Fibroblast of lung (primary cell): ENCODE results near the gene TEX52. TPM values are rescaled to one million over a fixed set of nuclear protein-coding genes. Genes with fewer than 3 reads are reported as not detected.

Experiments used
- DNase-seq, 2 donors: peaks; one replicate each; pipeline versions ENCODE4 v3.0.0 to v3.0.0-alpha.2; 2010; ENCODE audit warnings: low read depth in 2 of 2
- H2AFZ ChIP-seq: 2 replicates; pipeline ENCODE4 v1.5.1; 2012; ENCODE audit warnings: low read length, control low read depth, inconsistent platforms
- H3K27ac ChIP-seq: 2 replicates; pipeline ENCODE4 v1.5.1; 2011; ENCODE audit warnings: low read length, control low read depth; ENCODE audit not compliant: insufficient read depth
- H3K27me3 ChIP-seq: 2 replicates; pipeline ENCODE4 v1.5.1; 2011; ENCODE audit warnings: mild to moderate bottlenecking, low read length; ENCODE audit not compliant: control insufficient read depth, insufficient read depth
- H3K36me3 ChIP-seq: 2 replicates; pipeline ENCODE4 v1.5.1; 2011; ENCODE audit warnings: low read length; ENCODE audit not compliant: control insufficient read depth, insufficient read depth
- H3K4me1 ChIP-seq: 2 replicates; pipeline ENCODE4 v1.5.1; 2011; ENCODE audit warnings: low read length; ENCODE audit not compliant: control insufficient read depth, insufficient read depth; ENCODE audit errors: extremely low read depth
- H3K4me2 ChIP-seq: 2 replicates; pipeline ENCODE4 v1.5.1; 2011; ENCODE audit warnings: low read length, control low read depth; ENCODE audit not compliant: insufficient read depth; ENCODE audit errors: extremely low read depth
- H3K4me3 ChIP-seq, 4 experiments: fragments of 200-600 bp in 1 of 4; sonication (generic) in 1 of 4; replicated peaks in 1 of 4; 2 replicates each; pipeline ENCODE4 v1.5.1; 2011 to 2016; ENCODE audit warnings: low read length in 4 of 4, low read depth in 3 of 4, mild to moderate bottlenecking in 3 of 4, control low read depth in 2 of 4, inconsistent platforms in 1 of 4, mixed read lengths in 1 of 4; ENCODE audit not compliant: insufficient read depth in 1 of 4; ENCODE audit errors: control extremely low read depth in 1 of 4
- H3K79me2 ChIP-seq: 2 replicates; pipeline ENCODE4 v1.5.1; 2012; ENCODE audit warnings: mild to moderate bottlenecking, low read length, inconsistent platforms; ENCODE audit not compliant: control insufficient read depth, insufficient read depth
- H3K9ac ChIP-seq: 2 replicates; pipeline ENCODE4 v1.5.1; 2011; ENCODE audit warnings: mild to moderate bottlenecking, low read length, control low read depth; ENCODE audit not compliant: insufficient read depth
- H3K9me3 ChIP-seq: 2 replicates; pipeline ENCODE4 v1.5.1; 2012; ENCODE audit warnings: low read depth, low read length; ENCODE audit not compliant: control insufficient read depth, insufficient read depth
- H4K20me1 ChIP-seq: 2 replicates; pipeline ENCODE4 v1.5.1; 2011; ENCODE audit warnings: low read length; ENCODE audit not compliant: control insufficient read depth, insufficient read depth; ENCODE audit errors: extremely low read depth
- EZH2 ChIP-seq: IDR thresholded peaks from 2 replicates; pipeline ENCODE4 v1.5.1; 2012; ENCODE audit warnings: low read length, control low read depth, mild to moderate bottlenecking; ENCODE audit errors: missing control alignments
- polyA plus RNA-seq, 2 donors: library from polyadenylated mRNA; depleted of rRNA in 1 of 2; stranded (reverse) in 1 of 2; unstranded in 1 of 2; fragments of >200 nt; gene quantifications; 2 replicates each; pipeline ENCODE4 v1.2.1, GENCODE V29; 2011 to 2012; ENCODE audit warnings: missing spikeins in 1 of 2
- total RNA-seq: library from RNA; depleted of rRNA; stranded (reverse); fragments of >200 nt; gene quantifications from 2 replicates; pipeline ENCODE4 v1.2.1, GENCODE V29; 2014
- TF ChIP-seq, protein P1 (sequence below), 2 donors: IDR thresholded peaks in 1 of 2; conservative IDR thresholded peaks in 1 of 2; 1 replicate in 1 of 2; 2 replicates in 1 of 2; pipeline ENCODE4 v1.5.1; 2011 to 2012; ENCODE audit warnings: low read length in 2 of 2, control low read depth in 1 of 2, inconsistent platforms in 1 of 2, low read depth in 1 of 2, mild to moderate bottlenecking in 1 of 2

The TEX52 gene
- total and polyA plus RNA-seq, 2 donors (not counting 1 experiment from before 2014, with no cell fraction given): not detected

DNA sequence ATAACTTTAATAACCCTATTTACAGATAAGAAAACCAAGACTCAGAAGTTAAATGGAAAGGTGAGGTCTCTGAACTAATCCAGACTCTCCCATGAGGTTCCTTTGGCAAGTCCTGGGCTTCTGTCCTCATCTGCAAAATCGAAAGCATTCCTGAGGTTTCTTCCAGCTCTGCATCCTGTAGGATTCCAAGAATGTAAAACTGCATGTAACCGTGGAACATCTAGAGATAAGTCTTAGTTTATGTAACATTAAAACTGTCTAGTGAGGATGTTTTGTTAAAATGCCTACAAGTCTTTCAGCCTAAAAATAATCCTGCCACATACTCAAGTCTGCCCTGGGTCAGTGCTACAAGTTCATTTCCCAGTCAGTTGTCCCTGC, 51.7 kb downstream of the TEX52 start:
- no peak overlapping the region for H3K9ac ChIP-seq

DNA sequence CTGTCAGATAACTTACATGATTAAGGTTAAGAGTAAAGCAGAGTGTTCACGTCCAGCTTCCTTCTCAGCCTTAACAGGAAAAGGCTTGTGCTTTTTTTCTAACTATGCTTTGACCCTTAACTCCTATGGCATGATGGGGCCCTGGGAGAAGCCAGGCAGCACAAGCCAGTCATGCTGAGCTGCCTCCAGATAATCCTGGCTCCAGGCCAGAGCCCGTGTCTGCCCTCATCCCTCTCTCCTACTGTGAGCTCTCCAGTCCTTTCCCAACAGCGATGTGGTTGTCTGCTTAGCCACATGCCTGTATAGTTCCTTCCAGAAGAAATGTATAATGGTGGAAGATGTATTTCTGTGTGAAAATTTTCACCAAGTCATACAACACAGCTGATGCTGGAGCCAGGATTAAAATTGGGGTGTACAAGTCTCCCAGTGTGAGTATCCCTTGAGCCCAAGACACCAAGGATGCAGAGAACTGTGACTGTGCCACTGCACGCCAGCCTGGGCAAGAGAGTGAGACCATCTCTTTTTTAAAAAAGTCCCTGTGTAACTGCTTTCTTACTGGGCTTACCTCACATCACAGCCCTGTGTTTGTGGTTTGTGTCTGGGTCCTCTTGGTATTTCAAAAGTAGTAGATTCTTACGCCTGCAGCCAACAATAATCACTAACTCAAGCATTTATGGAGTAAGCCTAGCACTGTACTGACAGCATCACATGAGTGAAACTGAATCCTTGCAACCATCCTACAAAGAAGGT, 52.3 kb downstream of the TEX52 start:
- Histone ChIP-seq H3K27ac (peak overlapping the region; percentile 22), H3K9me3 (no peaks in the 10 kb centered on the region), H3K4me1 (peaks cover 7% of the 10 kb centered on the region), H3K9ac (no peak overlapping the region), H3K79me2 (no peaks in the 10 kb centered on the region), H2AFZ (no peak overlapping the region), H4K20me1 (no peaks in the 10 kb centered on the region), H3K27me3 (no peaks in the 10 kb centered on the region), H3K4me2 (no peak overlapping the region), H3K4me3 (no peak overlapping the region), H3K36me3 (peaks cover 17% of the 10 kb centered on the region)
- no peak for TF ChIP-seq EZH2
- TF ChIP-seq, protein P1, sequence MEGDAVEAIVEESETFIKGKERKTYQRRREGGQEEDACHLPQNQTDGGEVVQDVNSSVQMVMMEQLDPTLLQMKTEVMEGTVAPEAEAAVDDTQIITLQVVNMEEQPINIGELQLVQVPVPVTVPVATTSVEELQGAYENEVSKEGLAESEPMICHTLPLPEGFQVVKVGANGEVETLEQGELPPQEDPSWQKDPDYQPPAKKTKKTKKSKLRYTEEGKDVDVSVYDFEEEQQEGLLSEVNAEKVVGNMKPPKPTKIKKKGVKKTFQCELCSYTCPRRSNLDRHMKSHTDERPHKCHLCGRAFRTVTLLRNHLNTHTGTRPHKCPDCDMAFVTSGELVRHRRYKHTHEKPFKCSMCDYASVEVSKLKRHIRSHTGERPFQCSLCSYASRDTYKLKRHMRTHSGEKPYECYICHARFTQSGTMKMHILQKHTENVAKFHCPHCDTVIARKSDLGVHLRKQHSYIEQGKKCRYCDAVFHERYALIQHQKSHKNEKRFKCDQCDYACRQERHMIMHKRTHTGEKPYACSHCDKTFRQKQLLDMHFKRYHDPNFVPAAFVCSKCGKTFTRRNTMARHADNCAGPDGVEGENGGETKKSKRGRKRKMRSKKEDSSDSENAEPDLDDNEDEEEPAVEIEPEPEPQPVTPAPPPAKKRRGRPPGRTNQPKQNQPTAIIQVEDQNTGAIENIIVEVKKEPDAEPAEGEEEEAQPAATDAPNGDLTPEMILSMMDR (conservative IDR thresholded peaks at IDR 0.05 in 1 of 2, IDR thresholded peaks at IDR 0.05 in 1 of 2; ENCODE audit: low read depth in 1 of 2, low read length in 2 of 2): no peak
- DNase-seq: peak; percentile 69 to 73

More for the DNA sequence above, 51.7 kb downstream of the TEX52 start:
- H3K27ac ChIP-seq: no peak overlapping the region
- H4K20me1 ChIP-seq: no peaks in the 10 kb centered on the region
- H3K27me3 ChIP-seq: no peaks in the 10 kb centered on the region
- H3K4me3 ChIP-seq: no peak overlapping the region
- TF ChIP-seq, protein P1 (conservative IDR thresholded peaks at IDR 0.05 in 1 of 2, IDR thresholded peaks at IDR 0.05 in 1 of 2; ENCODE audit: low read depth in 1 of 2, low read length in 2 of 2): no peak
- no peak for TF ChIP-seq EZH2
- H3K4me1 ChIP-seq: peaks cover 7% of the 10 kb centered on the region
- no peak overlapping the region for H3K4me2 ChIP-seq
- H3K9me3 ChIP-seq: no peaks in the 10 kb centered on the region
- peak in 1 of 2 donors; percentile 80 for DNase-seq
- no peaks in the 10 kb centered on the region for H3K79me2 ChIP-seq
- H3K36me3 ChIP-seq: peaks cover 14% of the 10 kb centered on the region
- H2AFZ ChIP-seq: no peak overlapping the region

DNA sequence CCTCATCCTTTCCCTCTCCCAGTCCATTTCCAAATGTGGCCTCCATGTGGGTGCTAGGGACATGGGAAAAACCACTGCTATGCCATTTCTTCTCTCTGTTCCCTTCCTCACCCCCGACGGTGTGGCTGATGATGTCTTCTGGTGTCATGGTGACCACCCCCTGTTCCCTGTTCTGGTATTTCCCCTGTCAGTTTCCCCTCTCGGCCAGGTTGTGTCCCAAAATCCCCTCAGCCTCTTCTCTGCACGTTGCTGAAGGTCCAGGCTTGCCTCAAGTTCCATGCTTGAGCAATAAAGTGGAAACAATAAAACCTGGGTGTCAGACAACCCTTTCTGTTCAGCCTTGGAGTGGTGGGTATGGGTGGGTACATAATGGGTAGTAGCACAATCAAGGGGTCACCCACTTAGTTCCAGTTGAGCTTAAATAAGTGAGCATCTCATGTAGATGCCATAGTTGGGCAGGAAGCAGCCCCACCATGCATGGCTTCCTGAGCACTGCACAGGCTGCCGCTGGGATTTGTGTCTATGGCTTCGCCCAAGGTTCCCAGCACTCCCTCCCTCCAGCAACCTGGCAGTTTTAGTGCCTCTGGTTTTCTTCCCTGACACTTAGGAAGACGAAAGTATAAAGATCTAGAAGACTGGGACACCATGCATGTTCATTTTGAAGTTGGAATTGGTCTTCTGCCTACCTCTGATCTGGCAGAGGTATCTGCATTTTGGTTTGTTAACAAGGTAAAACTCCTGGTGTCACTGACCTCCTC, 53.0 kb downstream of the TEX52 start:
- Histone ChIP-seq H3K9ac (no peak overlapping the region), H3K4me1 (peaks cover 7% of the 10 kb centered on the region), H3K9me3 (no peaks in the 10 kb centered on the region), H2AFZ (no peak overlapping the region), H3K4me2 (no peak overlapping the region), H3K36me3 (peaks cover 17% of the 10 kb centered on the region), H3K79me2 (no peaks in the 10 kb centered on the region), H3K27me3 (no peaks in the 10 kb centered on the region), H3K4me3 (no peak overlapping the region), H3K27ac (no peak overlapping the region), H4K20me1 (no peaks in the 10 kb centered on the region)
- TF ChIP-seq EZH2: no peak
- TF ChIP-seq, protein P1 (conservative IDR thresholded peaks at IDR 0.05 in 1 of 2, IDR thresholded peaks at IDR 0.05 in 1 of 2; ENCODE audit: low read depth in 1 of 2, low read length in 2 of 2): no peak
- DNase-seq: no peak
